HG02840 (cell line): ENCODE results near the gene ZFAND2B.
"Not testable (repeated sequence)": the region's sequence is repeated elsewhere in the genome, so short reads cannot be mapped to it uniquely, and the experiment has no call there.

Experiments
- ATAC-seq: cut with Tn5 transposase; IDR thresholded peaks from one replicate; pipeline ENCODE4 v1.9.1; 2021; ENCODE audit warnings: mild to moderate bottlenecking, moderate library complexity, moderate number of reproducible peaks; ENCODE audit not compliant: unreplicated experiment, low FRiP score

The ZFAND2B gene

DNA sequence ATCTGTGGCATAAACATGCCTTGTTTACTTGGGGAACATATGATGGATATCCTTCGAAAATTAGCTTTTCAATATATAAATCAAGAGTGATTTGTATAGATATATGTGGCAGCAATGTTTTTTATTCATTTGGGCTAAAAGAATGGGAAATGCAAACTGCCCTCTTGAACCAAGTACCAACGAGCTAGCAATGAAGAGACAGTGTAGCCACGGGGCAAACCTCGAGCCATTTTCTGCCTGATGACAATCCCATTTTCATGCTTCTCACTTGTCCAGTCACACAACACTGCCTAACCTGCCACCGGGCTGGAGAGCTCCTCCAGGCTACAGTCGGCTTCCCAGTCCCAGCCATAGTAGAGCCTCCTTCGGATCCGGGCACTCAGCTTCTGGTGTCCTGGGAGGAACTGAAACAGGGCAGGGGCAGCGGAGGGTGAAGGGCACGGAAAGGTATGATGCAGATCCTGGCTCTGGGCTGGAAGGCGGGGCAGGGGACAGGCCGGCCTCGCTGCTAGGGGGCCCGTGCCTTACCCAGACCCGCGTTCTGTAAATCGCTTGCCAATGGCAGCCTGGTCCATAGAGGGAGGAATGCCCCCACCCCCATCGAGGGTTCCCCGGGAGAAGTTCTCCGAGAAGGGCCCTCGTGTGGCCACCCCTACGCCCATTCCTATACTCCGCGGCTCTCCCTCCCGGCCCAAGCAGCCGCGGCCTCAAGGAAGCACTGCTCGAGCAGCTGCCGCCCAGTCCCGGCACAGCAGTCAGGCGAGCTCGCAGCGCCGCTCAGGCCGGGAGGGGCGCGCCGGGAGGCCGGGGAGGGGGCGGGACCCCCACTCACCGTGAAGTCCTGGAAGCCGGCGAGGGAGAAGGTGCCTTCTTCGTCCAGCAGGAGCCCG lies 30.4 kb upstream of the ZFAND2B start:
- ATAC-seq, result peak; percentile 12

DNA sequence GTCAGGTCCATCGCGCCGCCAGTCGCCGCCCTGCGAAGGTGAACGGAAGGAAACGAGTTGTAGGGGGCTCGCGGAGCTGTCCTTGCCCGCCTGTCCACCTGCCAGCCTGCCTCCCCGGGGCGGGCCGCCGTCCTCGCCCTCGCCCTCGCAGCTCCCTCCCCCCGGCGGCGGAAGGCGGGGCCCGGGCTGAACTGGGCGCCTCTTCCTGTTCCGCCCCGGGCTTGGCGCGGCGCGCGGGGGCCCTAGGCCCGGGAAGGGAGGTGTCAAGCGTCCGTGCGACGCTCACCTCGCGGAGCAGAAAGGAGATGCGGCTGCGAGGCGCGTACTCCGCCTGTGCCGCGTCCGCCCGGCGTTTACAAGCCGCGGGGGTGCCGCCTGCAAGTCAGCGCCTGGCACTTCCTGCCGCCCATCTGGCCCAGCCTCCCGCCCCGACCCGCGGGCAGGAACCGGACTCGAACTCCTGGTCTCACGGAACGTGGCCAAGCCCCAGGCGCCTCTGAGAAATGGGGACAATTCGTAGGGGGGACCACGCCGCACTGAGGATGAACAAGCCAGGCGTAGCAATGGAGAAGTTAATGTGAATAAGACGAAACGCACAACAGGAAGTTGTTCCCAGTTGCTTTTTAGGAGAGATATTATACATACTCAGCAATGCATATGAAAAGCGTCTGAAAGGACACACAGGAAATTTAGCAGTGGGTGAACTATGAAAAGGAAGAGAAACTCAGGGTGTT lies 29.6 kb upstream of the ZFAND2B start, which contains the start of gene CNPPD1:
Gene CNPPD1 (minus strand): TSS at position 108 of the 734 bp plus-strand sequence. CDS start 97 bp downstream, at position 11.
- ATAC-seq, result peak; percentile 53

- ATAC-seq, result peak; percentile 47
Measured at GRCh38 chr2:219177552-219178376, 28.8 kb upstream of the ZFAND2B start, which contains the start of gene RETREG2. TSS of gene RETREG2 (plus strand) at chr2:219178275. CDS start at chr2:219178353, 78 bp downstream.

GRCh38 chr2:219178377-219179175 lies 28.0 kb upstream of the ZFAND2B start:
- peak; percentile 13 for ATAC-seq

GRCh38 chr2:219179601-219180465 lies 26.7 kb upstream of the ZFAND2B start:
- no peak for ATAC-seq

DNA sequence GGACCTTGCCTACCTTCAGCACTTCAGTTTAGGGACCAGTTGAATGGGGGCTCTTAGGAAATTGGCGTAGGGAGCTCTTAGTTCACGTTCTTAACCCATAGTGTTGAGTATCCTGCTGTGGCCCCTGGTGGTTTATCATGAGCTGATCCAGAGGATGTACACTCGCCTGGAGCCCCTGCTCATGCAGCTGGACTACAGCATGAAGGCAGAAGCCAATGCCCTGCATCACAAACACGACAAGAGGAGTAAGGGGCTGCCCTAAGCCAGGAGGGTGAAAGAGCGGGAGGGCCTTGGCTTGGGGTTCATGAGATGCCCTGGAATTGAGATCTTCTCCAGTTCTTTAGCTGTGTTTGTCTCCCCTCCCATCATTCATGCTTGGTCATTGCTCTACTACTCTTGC lies 25.6 kb upstream of the ZFAND2B start:
- ATAC-seq, result no peak

GRCh38 chr2:219181531-219181930 lies 25.1 kb upstream of the ZFAND2B start:
- no peak for ATAC-seq

GRCh38 chr2:219182331-219183150 lies 24.0 kb upstream of the ZFAND2B start:
- ATAC-seq, result no peak

DNA sequence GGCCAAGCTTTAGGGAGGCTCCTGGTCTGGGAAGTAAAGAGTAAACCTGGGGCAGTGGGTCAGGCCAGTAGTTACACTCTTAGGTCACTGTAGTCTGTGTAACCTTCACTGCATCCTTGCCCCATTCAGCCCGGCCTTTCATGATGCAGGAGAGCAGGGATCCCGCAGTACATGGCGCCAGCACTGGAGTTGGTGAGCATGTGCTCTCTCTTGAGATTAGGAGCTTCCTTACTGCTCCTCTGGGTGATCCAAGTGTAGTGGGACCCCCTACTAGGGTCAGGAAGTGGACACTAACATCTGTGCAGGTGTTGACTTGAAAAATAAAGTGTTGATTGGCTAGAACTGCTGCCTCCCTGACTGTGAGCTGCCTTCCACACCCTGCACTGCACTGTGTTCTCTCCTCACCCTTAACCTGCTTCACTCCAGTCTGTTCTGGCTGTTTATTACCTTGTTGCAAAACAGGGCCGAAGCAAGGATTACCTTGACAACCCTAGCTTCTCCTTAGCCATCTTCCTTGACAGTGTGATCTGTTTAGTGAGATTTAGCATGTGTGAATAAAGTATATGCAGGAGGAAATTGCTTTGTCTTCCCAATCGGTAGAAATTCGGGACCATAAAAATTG lies 23.3 kb upstream of the ZFAND2B start:
- no peak for ATAC-seq

DNA sequence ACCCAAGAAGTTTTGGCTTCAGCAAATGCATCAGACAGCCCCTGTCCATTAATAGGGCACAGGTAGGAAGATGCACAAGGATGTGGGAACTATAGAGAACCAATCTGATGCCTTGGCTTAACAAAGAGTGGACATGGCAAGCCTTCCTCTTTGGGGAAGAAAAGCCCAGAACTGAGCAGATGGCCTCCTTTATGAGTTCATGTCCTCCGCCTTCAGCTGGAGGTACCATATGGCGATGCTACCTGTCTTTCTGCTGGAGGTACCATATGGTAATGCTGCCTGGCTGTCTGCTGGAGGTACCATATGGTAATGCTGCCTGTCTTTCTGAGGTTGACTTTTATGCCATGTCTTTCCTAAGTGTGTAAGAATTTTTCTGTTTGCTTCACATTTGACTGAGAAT lies 22.5 kb upstream of the ZFAND2B start:
- ATAC-seq, result no peak

GRCh38 chr2:219186754-219187456 lies 19.7 kb upstream of the ZFAND2B start:
- no peak for ATAC-seq

GRCh38 chr2:219197388-219197787 lies 9.2 kb upstream of the ZFAND2B start:
- ATAC-seq, result no peak

DNA sequence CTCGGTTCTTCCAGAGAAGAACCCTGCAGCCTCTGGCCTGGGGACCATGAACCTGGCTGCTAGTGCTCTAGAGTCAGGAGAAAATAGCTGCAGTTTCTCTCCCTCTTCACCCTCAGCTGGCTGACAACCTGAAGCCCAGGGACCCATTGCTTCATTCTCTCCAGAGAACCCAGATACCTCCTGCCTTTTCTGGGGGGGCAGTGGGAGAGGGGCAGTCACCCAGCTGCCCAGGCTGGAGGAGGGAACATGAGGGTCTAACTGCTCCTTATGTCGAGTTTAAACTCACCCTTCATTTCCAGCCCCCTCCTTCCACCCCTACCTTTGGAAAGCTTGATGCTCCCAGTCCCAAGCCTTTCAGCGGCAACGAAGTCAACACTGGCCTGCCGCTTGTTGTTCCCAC lies 7.6 kb upstream of the ZFAND2B start:
- no peak for ATAC-seq

DNA sequence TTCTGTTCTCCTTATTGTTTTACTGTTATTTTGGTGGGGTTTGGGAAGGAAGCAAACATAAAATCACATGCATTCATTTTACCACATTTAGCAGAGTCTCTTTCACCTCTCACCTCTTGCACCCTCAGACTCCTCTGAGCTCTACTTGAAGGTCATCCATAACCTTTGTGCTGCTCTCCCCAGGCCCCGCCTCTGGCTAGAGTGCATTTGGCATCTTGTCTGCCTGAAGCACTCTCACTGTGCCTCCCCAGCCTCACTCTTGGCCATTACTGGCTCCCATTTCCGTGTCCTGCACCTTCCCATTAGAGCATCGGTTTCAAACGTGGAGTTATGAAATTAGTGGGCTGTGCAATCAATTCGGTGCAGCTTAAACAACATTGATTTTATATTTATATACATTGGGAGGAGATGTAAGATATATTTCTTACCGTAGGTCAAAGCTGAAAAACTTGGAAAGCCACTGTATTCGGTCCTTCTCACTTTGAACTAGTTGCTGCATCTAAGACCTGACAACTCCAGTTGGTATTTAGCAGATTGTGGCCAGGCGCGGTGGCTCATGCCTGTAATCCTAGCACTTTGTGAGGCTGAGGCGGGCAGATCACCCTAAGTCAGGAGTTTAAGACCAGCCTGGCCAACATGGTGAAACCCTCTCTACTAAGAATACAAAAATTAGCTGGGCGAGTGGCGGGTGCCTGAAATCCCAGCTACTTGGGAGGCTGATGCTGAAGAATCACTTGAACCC lies 6.9 kb upstream of the ZFAND2B start:
- no peak for ATAC-seq

GRCh38 chr2:219200502-219201326 lies 5.9 kb upstream of the ZFAND2B start:
- ATAC-seq, result not testable (repeated sequence)
